ENCODE data around the gene CEP76. TPM values are rescaled to one million over a fixed set of nuclear protein-coding genes. Genes with fewer than 3 reads are reported as not detected.
A peak's percentile ranks its signal among the peaks of the same experiment; 100 is the strongest.

Gene CEP76
- total and polyA plus RNA-seq, 7 donors, result 2.3 to 6.4 (median 4.2) TPM

DNA sequence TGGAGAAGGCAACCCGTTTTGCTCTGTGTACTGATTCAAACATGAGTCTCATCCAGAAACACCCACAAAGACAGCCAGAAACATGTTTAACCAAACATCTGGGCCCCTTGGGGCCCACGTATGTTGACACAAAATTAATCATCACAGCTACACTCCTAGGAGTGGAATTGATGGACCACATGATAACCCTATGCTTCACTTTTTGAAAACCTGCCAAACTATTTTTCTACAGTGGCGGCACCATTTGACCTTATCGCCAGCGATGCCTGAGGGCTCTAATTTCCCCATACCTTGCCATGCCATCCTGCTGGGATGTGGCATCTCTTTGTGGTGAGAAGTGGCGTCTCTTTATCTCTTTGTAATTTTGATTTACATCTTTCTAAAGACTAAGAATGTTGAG is 38.8 kb upstream of the CEP76 start:
- H3K27me3 ChIP-seq (ENCODE audit: insufficient read depth in 3 of 3, low read length in 2 of 3), result no peaks in the 10 kb centered on the region
- ATAC-seq (no peak), DNase-seq (no peak)
- intact Hi-C loops (cut with DNase I), result loop anchor here in 1 of 2 donors (5.0 to 10.0 kb wide), 2 partner anchors 153 to 191 kb away; no protein-coding TSS in a partner anchor
- 81 to 87% (median 82%) methylated on average over 6 of the region's 6 CpGs for WGBS, 3 donors
- TF ChIP-seq, protein P1, sequence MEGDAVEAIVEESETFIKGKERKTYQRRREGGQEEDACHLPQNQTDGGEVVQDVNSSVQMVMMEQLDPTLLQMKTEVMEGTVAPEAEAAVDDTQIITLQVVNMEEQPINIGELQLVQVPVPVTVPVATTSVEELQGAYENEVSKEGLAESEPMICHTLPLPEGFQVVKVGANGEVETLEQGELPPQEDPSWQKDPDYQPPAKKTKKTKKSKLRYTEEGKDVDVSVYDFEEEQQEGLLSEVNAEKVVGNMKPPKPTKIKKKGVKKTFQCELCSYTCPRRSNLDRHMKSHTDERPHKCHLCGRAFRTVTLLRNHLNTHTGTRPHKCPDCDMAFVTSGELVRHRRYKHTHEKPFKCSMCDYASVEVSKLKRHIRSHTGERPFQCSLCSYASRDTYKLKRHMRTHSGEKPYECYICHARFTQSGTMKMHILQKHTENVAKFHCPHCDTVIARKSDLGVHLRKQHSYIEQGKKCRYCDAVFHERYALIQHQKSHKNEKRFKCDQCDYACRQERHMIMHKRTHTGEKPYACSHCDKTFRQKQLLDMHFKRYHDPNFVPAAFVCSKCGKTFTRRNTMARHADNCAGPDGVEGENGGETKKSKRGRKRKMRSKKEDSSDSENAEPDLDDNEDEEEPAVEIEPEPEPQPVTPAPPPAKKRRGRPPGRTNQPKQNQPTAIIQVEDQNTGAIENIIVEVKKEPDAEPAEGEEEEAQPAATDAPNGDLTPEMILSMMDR (IDR thresholded peaks at IDR 0.05), result no peak
- H3K9me3 ChIP-seq, result no peaks in the 10 kb centered on the region
- no peaks in the 10 kb centered on the region for H3K4me1 ChIP-seq
- no peaks in the 10 kb centered on the region for H3K36me3 ChIP-seq (ENCODE audit: insufficient read depth in 1 of 2, low read depth in 1 of 2)
- no peak overlapping the region for H3K27ac ChIP-seq
- H3K4me3 ChIP-seq, result no peak overlapping the region

DNA sequence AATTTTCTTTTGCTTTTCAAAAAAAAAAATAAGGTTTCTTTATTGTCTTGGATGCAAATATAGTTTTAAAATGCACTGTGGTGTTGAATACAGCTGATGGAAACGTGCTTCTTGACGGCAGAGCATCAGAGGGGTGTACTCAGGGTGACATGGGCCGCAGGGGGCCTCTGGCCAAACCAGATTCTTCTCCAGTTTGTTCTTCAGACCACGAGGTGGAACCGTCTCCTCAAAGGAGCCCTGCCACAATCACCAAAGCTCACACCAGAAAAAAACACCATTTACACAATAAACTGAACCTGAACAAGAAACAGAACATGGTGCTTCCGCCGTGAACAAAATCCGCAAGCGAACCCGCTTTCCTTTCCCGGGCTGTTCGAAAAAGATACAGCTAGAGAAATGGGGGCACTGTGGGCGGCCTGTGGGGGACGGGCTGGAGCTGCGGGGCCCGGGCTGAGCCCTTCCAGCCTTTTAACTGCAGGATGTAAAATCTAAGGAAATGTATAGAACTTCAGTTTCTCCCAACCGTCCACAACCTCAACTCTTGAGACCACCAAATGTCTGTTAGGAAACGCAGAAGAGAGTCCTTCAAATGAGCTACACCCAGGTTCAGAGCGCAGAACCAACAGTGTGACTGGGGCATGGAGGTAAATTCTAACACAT is 34.9 kb upstream of the CEP76 start:
- H3K36me3 ChIP-seq (ENCODE audit: insufficient read depth in 1 of 2, low read depth in 1 of 2), result no peaks in the 10 kb centered on the region
- no peaks in the 10 kb centered on the region for H3K9me3 ChIP-seq
- H3K27ac ChIP-seq, result no peak overlapping the region
- no peaks in the 10 kb centered on the region for H3K4me1 ChIP-seq
- no peak overlapping the region for H3K4me3 ChIP-seq
- ATAC-seq, result no peak
- TF ChIP-seq, protein P1 (IDR thresholded peaks at IDR 0.05), result no peak
- 85 to 88% (median 86%) methylated on average over 19 of the region's 19 CpGs for WGBS, 3 donors
- intact Hi-C loops (cut with DNase I), result no loop called here
- no peak for DNase-seq
- H3K27me3 ChIP-seq (ENCODE audit: insufficient read depth in 3 of 3, low read length in 2 of 3), result no peaks in the 10 kb centered on the region

- Histone ChIP-seq H3K9me3 (no peaks in the 10 kb centered on the region), H3K4me1 (no peaks in the 10 kb centered on the region), H3K27me3 (ENCODE audit: insufficient read depth in 3 of 3, low read length in 2 of 3) (no peaks in the 10 kb centered on the region), H3K36me3 (ENCODE audit: insufficient read depth in 1 of 2, low read depth in 1 of 2) (peaks cover 0 to 52% of the 10 kb centered on the region in 2 donors), H3K4me3 (no peak overlapping the region), H3K27ac (no peak overlapping the region)
- WGBS, 3 donors, result 59 to 67% (median 59%) methylated on average over 14 of the region's 14 CpGs
- TF ChIP-seq, protein P1 (IDR thresholded peaks at IDR 0.05), result peak; percentile 94
- peak; percentile 62 to 83 (median 72) for ATAC-seq
- DNase-seq, result no peak
- intact Hi-C loops (cut with DNase I), result loop anchor here (1.0 to 10.0 kb wide), 3 partner anchors 207 to 428 kb away; no protein-coding TSS in a partner anchor
Measured at GRCh38 chr18:12726774-12727550, 24.4 kb upstream of the CEP76 start.

- ATAC-seq (no peak), DNase-seq (no peak)
- Histone ChIP-seq H3K27ac (no peak overlapping the region), H3K9me3 (no peaks in the 10 kb centered on the region), H3K4me1 (no peaks in the 10 kb centered on the region), H3K27me3 (ENCODE audit: insufficient read depth in 3 of 3, low read length in 2 of 3) (no peaks in the 10 kb centered on the region), H3K36me3 (ENCODE audit: insufficient read depth in 1 of 2, low read depth in 1 of 2) (peaks cover 0 to 58% of the 10 kb centered on the region in 2 donors), H3K4me3 (no peak overlapping the region)
- WGBS, 3 donors, result 66 to 70% (median 66%) methylated on average over 4 of the region's 4 CpGs
- intact Hi-C loops (cut with DNase I), result loop anchor here in 1 of 2 donors (10.0 kb wide), 1 partner anchor 428 kb away; no protein-coding TSS in a partner anchor
- TF ChIP-seq, protein P1 (IDR thresholded peaks at IDR 0.05), result no peak
Measured at GRCh38 chr18:12726331-12726730, 23.8 kb upstream of the CEP76 start.
